Hepatocyte (in vitro differentiated cells): ENCODE measurements around the gene CCDC93.

ENCODE experiments used
- CTCF ChIP-seq: fragments of 200-600 bp; sonication (generic); IDR thresholded peaks from 2 replicates; pipeline ENCODE4 v1.5.1; 2016; ENCODE audit warnings: antibody characterized with exemption, mild to moderate bottlenecking; ENCODE audit not compliant: poor library complexity
- EZH2 ChIP-seq: fragments of 200-600 bp; sonication (generic); IDR thresholded peaks from 2 replicates; pipeline ENCODE4 v1.6.1; 2016; ENCODE audit warnings: antibody characterized with exemption, mild to moderate bottlenecking, borderline replicate concordance

- TF ChIP-seq CTCF (no peak), EZH2 (no peak)
Measured at GRCh38 chr2:117952701-117953100, 61.2 kb downstream of the CCDC93 start.
